Stimulated activated CD4-positive, alpha-beta T cell treated with anti-CD3 and anti-CD28 coated beads, Interleukin-1b, Interleukin-23, amount 100 ng/mL, for 4 hours (primary cell): ENCODE measurements around the gene CAMTA1.

Source experiments
- DNase-seq, 2 donors: peaks; one replicate each; pipeline ENCODE4 v3.0.0-alpha.2; 2020; ENCODE audit warnings: low read depth in 2 of 2

The CAMTA1 gene

GRCh38 chr1:7196036-7196911, 411.0 kb downstream of the CAMTA1 start:
- DNase-seq, result no peak

GRCh38 chr1:7198664-7199063, 413.4 kb downstream of the CAMTA1 start:
- no peak for DNase-seq

GRCh38 chr1:7199077-7199779, 414.0 kb downstream of the CAMTA1 start:
- no peak for DNase-seq

GRCh38 chr1:7207875-7208646, 422.8 kb downstream of the CAMTA1 start:
- no peak for DNase-seq

- DNase-seq, result no peak
Observed at GRCh38 chr1:7208647-7209180, 423.5 kb downstream of the CAMTA1 start.

GRCh38 chr1:7209336-7209735, 424.1 kb downstream of the CAMTA1 start:
- no peak for DNase-seq

- no peak for DNase-seq
Observed at GRCh38 chr1:7218210-7218832, 433.1 kb downstream of the CAMTA1 start.

GRCh38 chr1:7219031-7219430, 433.8 kb downstream of the CAMTA1 start:
- no peak for DNase-seq

GRCh38 chr1:7220007-7220406, 434.8 kb downstream of the CAMTA1 start:
- no peak for DNase-seq

GRCh38 chr1:7220712-7221252, 435.5 kb downstream of the CAMTA1 start:
- no peak for DNase-seq

- DNase-seq, result no peak
Observed at GRCh38 chr1:7221826-7222694, 436.8 kb downstream of the CAMTA1 start.

GRCh38 chr1:7222695-7223015, 437.4 kb downstream of the CAMTA1 start:
- DNase-seq, result no peak

- no peak for DNase-seq
Observed at GRCh38 chr1:7223334-7224080, 438.3 kb downstream of the CAMTA1 start.

GRCh38 chr1:7224081-7224534, 438.9 kb downstream of the CAMTA1 start:
- DNase-seq, result no peak

- DNase-seq, result no peak
Observed at GRCh38 chr1:7224644-7225043, 439.4 kb downstream of the CAMTA1 start.

- no peak for DNase-seq
Observed at GRCh38 chr1:7225711-7226505, 440.7 kb downstream of the CAMTA1 start.

GRCh38 chr1:7227654-7228053, 442.4 kb downstream of the CAMTA1 start:
- DNase-seq, result no peak

- no peak for DNase-seq
Observed at GRCh38 chr1:7228252-7228961, 443.2 kb downstream of the CAMTA1 start.
